GM12875 (cell line): ENCODE results near the gene COL7A1.

Experiments used
- H3K4me3 ChIP-seq: one replicate; pipeline ENCODE4 v1.5.1; 2011; ENCODE audit warnings: low read depth, low read length, control low read depth
- CTCF ChIP-seq: IDR thresholded peaks from 2 replicates; pipeline ENCODE4 v1.5.1; 2011; ENCODE audit warnings: low read depth, mild to moderate bottlenecking, control low read depth, inconsistent platforms, low read length, moderate library complexity, borderline replicate concordance; ENCODE audit not compliant: insufficient read depth

Gene COL7A1

GRCh38 chr3:48516571-48516970 lies 78.6 kb downstream of the COL7A1 start:
- TF ChIP-seq CTCF: no peak
- H3K4me3 ChIP-seq: no peak overlapping the region

GRCh38 chr3:48514431-48515227 lies 80.5 kb downstream of the COL7A1 start:
- H3K4me3 ChIP-seq: no peak overlapping the region
- no peak for TF ChIP-seq CTCF
